ENCODE results near the gene RPGRIP1L. TPM values are rescaled to one million over a fixed set of nuclear protein-coding genes. Genes with fewer than 3 reads are reported as not detected.

Gene RPGRIP1L
- total and polyA plus RNA-seq, 3 donors from 2014 or later, result 22.0 to 37.4 (median 23.0) TPM

GRCh38 chr16:53740476-53740875, 36.8 kb upstream of the RPGRIP1L start:
- TF ChIP-seq, protein P1, sequence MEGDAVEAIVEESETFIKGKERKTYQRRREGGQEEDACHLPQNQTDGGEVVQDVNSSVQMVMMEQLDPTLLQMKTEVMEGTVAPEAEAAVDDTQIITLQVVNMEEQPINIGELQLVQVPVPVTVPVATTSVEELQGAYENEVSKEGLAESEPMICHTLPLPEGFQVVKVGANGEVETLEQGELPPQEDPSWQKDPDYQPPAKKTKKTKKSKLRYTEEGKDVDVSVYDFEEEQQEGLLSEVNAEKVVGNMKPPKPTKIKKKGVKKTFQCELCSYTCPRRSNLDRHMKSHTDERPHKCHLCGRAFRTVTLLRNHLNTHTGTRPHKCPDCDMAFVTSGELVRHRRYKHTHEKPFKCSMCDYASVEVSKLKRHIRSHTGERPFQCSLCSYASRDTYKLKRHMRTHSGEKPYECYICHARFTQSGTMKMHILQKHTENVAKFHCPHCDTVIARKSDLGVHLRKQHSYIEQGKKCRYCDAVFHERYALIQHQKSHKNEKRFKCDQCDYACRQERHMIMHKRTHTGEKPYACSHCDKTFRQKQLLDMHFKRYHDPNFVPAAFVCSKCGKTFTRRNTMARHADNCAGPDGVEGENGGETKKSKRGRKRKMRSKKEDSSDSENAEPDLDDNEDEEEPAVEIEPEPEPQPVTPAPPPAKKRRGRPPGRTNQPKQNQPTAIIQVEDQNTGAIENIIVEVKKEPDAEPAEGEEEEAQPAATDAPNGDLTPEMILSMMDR (IDR thresholded peaks at IDR 0.05), result no peak
- TF ChIP-seq POLR2A (IDR thresholded peaks at IDR 0.05), result no peak
- Histone ChIP-seq H3K27me3 (no peaks in the 10 kb centered on the region), H3K4me1 (peaks cover 6% of the 10 kb centered on the region), H3K9me3 (no peaks in the 10 kb centered on the region), H3K27ac (no peak overlapping the region), H3K36me3 (ENCODE audit: low read depth, missing control alignments) (no peaks in the 10 kb centered on the region), H3K4me3 (no peak overlapping the region)
- no peak for DNase-seq
- intact Hi-C loops (cut with DNase I; ENCODE audit: low total_unique reads), result no loop called here

- DNase-seq, result no peak
- TF ChIP-seq POLR2A (IDR thresholded peaks at IDR 0.05), result no peak
- TF ChIP-seq, protein P1 (IDR thresholded peaks at IDR 0.05), result no peak
- H3K4me1 ChIP-seq, result peaks cover 5% of the 10 kb centered on the region
- no peak overlapping the region for H3K4me3 ChIP-seq
- no peaks in the 10 kb centered on the region for H3K36me3 ChIP-seq (ENCODE audit: low read depth, missing control alignments)
- WGBS, 2 donors, result 90 to 91% methylated on average over 5 of the region's 5 CpGs
- H3K27ac ChIP-seq, result no peak overlapping the region
- intact Hi-C loops (cut with DNase I; ENCODE audit: low total_unique reads), result no loop called here
- no peaks in the 10 kb centered on the region for H3K9me3 ChIP-seq
- no peaks in the 10 kb centered on the region for H3K27me3 ChIP-seq
These were observed 33.9 kb upstream of the RPGRIP1L start for GRCh38 chr16:53737552-53737951.

- no peak for DNase-seq
- Histone ChIP-seq H3K4me3 (no peak overlapping the region), H3K27ac (no peak overlapping the region), H3K9me3 (no peaks in the 10 kb centered on the region), H3K27me3 (no peaks in the 10 kb centered on the region), H3K4me1 (peaks cover 9% of the 10 kb centered on the region), H3K36me3 (ENCODE audit: low read depth, missing control alignments) (no peaks in the 10 kb centered on the region)
- intact Hi-C loops (cut with DNase I; ENCODE audit: low total_unique reads), result no loop called here
- no peak for TF ChIP-seq POLR2A (IDR thresholded peaks at IDR 0.05)
- TF ChIP-seq, protein P1 (IDR thresholded peaks at IDR 0.05), result no peak
- 84 to 90% methylated on average over 3 of the region's 3 CpGs for WGBS, 2 donors
These were observed 32.6 kb upstream of the RPGRIP1L start for GRCh38 chr16:53736297-53736696.

DNA sequence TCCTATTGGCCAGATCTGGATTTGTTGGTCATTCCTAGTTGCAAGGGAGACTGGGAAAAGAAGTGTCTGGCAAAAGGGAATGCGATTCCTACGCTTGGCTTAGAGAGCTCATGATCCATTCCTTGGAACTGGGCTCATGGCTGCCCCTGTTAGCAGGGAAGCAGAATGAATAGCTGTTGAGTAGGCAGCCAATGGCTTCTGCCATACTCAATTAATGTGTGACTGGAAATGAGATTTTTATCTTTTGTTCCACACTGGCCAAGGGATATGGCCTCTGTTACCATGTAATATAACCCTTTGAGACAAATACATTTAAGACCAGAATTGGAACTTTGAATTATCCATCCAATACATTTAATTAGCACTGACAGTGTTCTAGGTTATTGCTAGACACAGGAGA, 31.2 kb upstream of the RPGRIP1L start:
- no peak overlapping the region for H3K27ac ChIP-seq
- no peaks in the 10 kb centered on the region for H3K27me3 ChIP-seq
- intact Hi-C loops (cut with DNase I; ENCODE audit: low total_unique reads), result no loop called here
- H3K4me1 ChIP-seq, result peaks cover 9% of the 10 kb centered on the region
- TF ChIP-seq, protein P1 (IDR thresholded peaks at IDR 0.05), result no peak
- TF ChIP-seq POLR2A (IDR thresholded peaks at IDR 0.05), result no peak
- H3K4me3 ChIP-seq, result no peak overlapping the region
- 95 to 100% methylated on average over 2 of the region's 2 CpGs for WGBS, 2 donors
- H3K9me3 ChIP-seq, result no peaks in the 10 kb centered on the region
- no peak for DNase-seq
- no peaks in the 10 kb centered on the region for H3K36me3 ChIP-seq (ENCODE audit: low read depth, missing control alignments)

DNA sequence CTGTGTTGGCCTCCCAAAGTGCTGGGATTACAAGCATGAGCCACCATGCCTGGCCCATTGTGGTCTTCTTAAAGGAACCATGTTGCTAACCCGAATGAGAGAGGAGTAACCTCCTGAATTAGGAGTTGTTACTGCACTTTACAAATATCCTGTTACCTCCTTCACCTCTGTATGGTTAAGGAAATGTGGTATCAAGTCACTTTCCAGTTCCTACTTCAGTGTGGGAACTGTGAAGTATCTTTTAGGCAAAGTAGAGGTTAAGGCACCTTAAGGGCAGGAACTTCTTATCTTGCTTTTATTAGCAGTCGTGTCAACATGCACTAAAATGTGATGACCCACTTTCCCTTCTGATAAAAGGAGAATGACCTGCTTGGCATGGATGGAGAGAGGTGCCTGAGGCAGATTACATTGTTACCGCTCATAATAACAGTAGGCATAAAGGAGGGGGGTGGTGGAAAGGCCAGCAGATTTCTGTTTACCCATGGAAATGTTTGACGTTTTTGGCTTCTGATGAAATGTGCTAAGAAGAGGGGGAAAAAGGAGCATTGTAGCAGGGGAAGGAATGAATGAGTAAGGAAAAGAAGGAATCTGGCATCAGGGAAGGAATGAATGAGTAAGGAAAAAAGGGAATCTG, 28.8 kb upstream of the RPGRIP1L start:
- DNase-seq, result no peak
- Histone ChIP-seq H3K9me3 (no peaks in the 10 kb centered on the region), H3K36me3 (ENCODE audit: low read depth, missing control alignments) (no peaks in the 10 kb centered on the region), H3K27me3 (no peaks in the 10 kb centered on the region), H3K4me3 (no peak overlapping the region), H3K27ac (no peak overlapping the region), H3K4me1 (peaks cover 9% of the 10 kb centered on the region)
- intact Hi-C loops (cut with DNase I; ENCODE audit: low total_unique reads), result no loop called here
- TF ChIP-seq POLR2A (IDR thresholded peaks at IDR 0.05), result no peak
- TF ChIP-seq, protein P1 (IDR thresholded peaks at IDR 0.05), result no peak
- WGBS, 2 donors, result 33 to 38% methylated on average over 4 of the region's 4 CpGs
